ENCODE measurements around the gene PSD. TPM values are rescaled to one million over a fixed set of nuclear protein-coding genes. Genes with fewer than 3 reads are reported as not detected.

The PSD gene
- total and polyA plus RNA-seq, 5 experiments from 2014 or later = 4.9 to 13.3 (median 5.9) TPM

- H3K4me1 Mint-ChIP-seq = peaks cover 11 to 37% (median 37%) of the 10 kb centered on the region in 4 donors
- H3K36me3 Mint-ChIP-seq = peaks cover 0 to 37% (median 0%) of the 10 kb centered on the region in 3 donors
- H3K27ac Mint-ChIP-seq = peak overlapping the region in 6 of 10 donors; percentile 20 to 96 (median 64)
- no peaks in the 10 kb centered on the region for H3K9me3 Mint-ChIP-seq
- DNase-seq (no peak), ATAC-seq (no peak)
- peak overlapping the region in 2 of 10 donors; percentile 14 to 19 for H3K4me3 Mint-ChIP-seq
- POLR2A ChIA-PET = interaction anchor here (0.9 to 8.9 kb wide), 6 partner anchors 11 to 75 kb away, joined by 3 to 102 read pairs (median 38); partner anchors contain the start of genes C10orf95 and FBXL15
- H3K27me3 Mint-ChIP-seq = no peaks in the 10 kb centered on the region
Measured at GRCh38 chr10:102400598-102401341, 17.8 kb downstream of the PSD start.

GRCh38 chr10:102400076-102400475 is 18.5 kb downstream of the PSD start:
- Mint-ChIP-seq H3K9me3 (no peaks in the 10 kb centered on the region), H3K4me1 (peaks cover 11 to 40% (median 39%) of the 10 kb centered on the region in 4 donors), H3K27me3 (no peaks in the 10 kb centered on the region), H3K4me3 (peak overlapping the region in 5 of 10 donors; percentile 48 to 77 (median 67)), H3K36me3 (peaks cover 0 to 37% (median 0%) of the 10 kb centered on the region in 3 donors), H3K27ac (peak overlapping the region in 9 of 10 donors; percentile 32 to 99 (median 88))
- ATAC-seq = no peak
- no peak for DNase-seq
- POLR2A ChIA-PET = interaction anchor here (0.6 to 8.9 kb wide), 9 partner anchors 11 to 933 kb away, joined by 3 to 102 read pairs (median 11); partner anchors contain the start of genes C10orf95, CUEDC2 and FBXL15

- peak; percentile 57 to 61 for ATAC-seq
- Mint-ChIP-seq H3K27ac (peak overlapping the region; percentile 32 to 100 (median 91)), H3K27me3 (no peaks in the 10 kb centered on the region), H3K4me1 (peaks cover 12 to 44% (median 39%) of the 10 kb centered on the region in 4 donors), H3K9me3 (no peaks in the 10 kb centered on the region), H3K4me3 (peak overlapping the region; percentile 63 to 81 (median 74)), H3K36me3 (peaks cover 0 to 37% (median 0%) of the 10 kb centered on the region in 3 donors)
- peak; percentile 77 to 91 (median 88) for DNase-seq
- POLR2A ChIA-PET = interaction anchor here (0.5 to 8.9 kb wide), 16 partner anchors 8 to 933 kb away, joined by 3 to 102 read pairs (median 4); partner anchors contain the start of genes C10orf95, CUEDC2 and FBXL15
Measured at GRCh38 chr10:102399217-102400021, 19.2 kb downstream of the PSD start.

GRCh38 chr10:102398172-102399020 is 20.2 kb downstream of the PSD start:
- DNase-seq = no peak
- Mint-ChIP-seq H3K27me3 (no peaks in the 10 kb centered on the region), H3K4me1 (peaks cover 15 to 54% (median 43%) of the 10 kb centered on the region in 4 donors), H3K9me3 (no peaks in the 10 kb centered on the region), H3K36me3 (peaks cover 0 to 37% (median 0%) of the 10 kb centered on the region in 3 donors), H3K4me3 (peak overlapping the region; percentile 48 to 80 (median 74)), H3K27ac (peak overlapping the region; percentile 48 to 100 (median 90))
- POLR2A ChIA-PET = interaction anchor here (0.7 to 8.9 kb wide), 14 partner anchors 9 to 563 kb away, joined by 3 to 102 read pairs (median 6); partner anchors contain the start of genes C10orf95, CUEDC2 and FBXL15
- ATAC-seq = no peak

GRCh38 chr10:102397222-102398171 is 21.1 kb downstream of the PSD start:
- ATAC-seq (no peak), DNase-seq (no peak)
- peaks cover 0 to 37% (median 0%) of the 10 kb centered on the region in 3 donors for H3K36me3 Mint-ChIP-seq
- H3K27me3 Mint-ChIP-seq = no peaks in the 10 kb centered on the region
- H3K9me3 Mint-ChIP-seq = no peaks in the 10 kb centered on the region
- H3K4me3 Mint-ChIP-seq = peak overlapping the region in 9 of 10 donors; percentile 77 to 98 (median 95)
- peaks cover 15 to 59% (median 49%) of the 10 kb centered on the region in 4 donors for H3K4me1 Mint-ChIP-seq
- H3K27ac Mint-ChIP-seq = peak overlapping the region; percentile 81 to 100 (median 100)
- POLR2A ChIA-PET = interaction anchor here (0.7 to 8.9 kb wide), 9 partner anchors 10 to 85 kb away, joined by 3 to 102 read pairs (median 10); partner anchors contain the start of genes C10orf95, CUEDC2 and FBXL15

GRCh38 chr10:102396730-102397151 is 21.8 kb downstream of the PSD start:
- Mint-ChIP-seq H3K27me3 (no peaks in the 10 kb centered on the region), H3K36me3 (peaks cover 0 to 35% (median 0%) of the 10 kb centered on the region in 3 donors), H3K9me3 (no peaks in the 10 kb centered on the region), H3K27ac (peak overlapping the region; percentile 81 to 100 (median 100)), H3K4me3 (peak overlapping the region; percentile 93 to 98 (median 96)), H3K4me1 (peaks cover 15 to 59% (median 49%) of the 10 kb centered on the region in 4 donors)
- no peak for DNase-seq
- no peak for ATAC-seq
- POLR2A ChIA-PET = interaction anchor here (1.2 to 8.9 kb wide), 8 partner anchors 8 to 106 kb away, joined by 3 to 102 read pairs (median 8); partner anchors contain the start of genes ACTR1A, C10orf95 and FBXL15

- Mint-ChIP-seq H3K27me3 (no peaks in the 10 kb centered on the region), H3K9me3 (no peaks in the 10 kb centered on the region), H3K4me1 (peaks cover 15 to 59% (median 49%) of the 10 kb centered on the region in 4 donors), H3K36me3 (peaks cover 0 to 33% (median 0%) of the 10 kb centered on the region in 3 donors), H3K4me3 (peak overlapping the region; percentile 93 to 98 (median 96)), H3K27ac (peak overlapping the region; percentile 81 to 100 (median 100))
- no peak for DNase-seq
- POLR2A ChIA-PET = interaction anchor here (1.0 to 8.9 kb wide), 8 partner anchors 9 to 107 kb away, joined by 3 to 102 read pairs (median 8); partner anchors contain the start of genes ACTR1A, C10orf95 and FBXL15
- ATAC-seq = no peak
Measured at GRCh38 chr10:102396317-102396650, 22.3 kb downstream of the PSD start.

- POLR2A ChIA-PET = interaction anchor here (0.8 to 8.9 kb wide), 21 partner anchors 9 to 249 kb away, joined by 3 to 102 read pairs (median 8); partner anchors contain the start of genes ACTR1A, C10orf95, CUEDC2 and FBXL15
- DNase-seq (peak; percentile 82 to 95 (median 92)), ATAC-seq (peak; percentile 28 to 38)
- no peaks in the 10 kb centered on the region for H3K9me3 Mint-ChIP-seq
- peaks cover 0 to 31% (median 0%) of the 10 kb centered on the region in 3 donors for H3K36me3 Mint-ChIP-seq
- H3K4me3 Mint-ChIP-seq = peak within 1 kb of the TSS; percentile 93 to 98 (median 96)
- H3K27ac Mint-ChIP-seq = peak within 1 kb of the TSS; percentile 92 to 100 (median 100)
- H3K4me1 Mint-ChIP-seq = peaks cover 15 to 59% (median 49%) of the 10 kb centered on the region in 4 donors
- no peaks in the 10 kb centered on the region for H3K27me3 Mint-ChIP-seq
Measured at GRCh38 chr10:102395400-102396316, 22.9 kb downstream of the PSD start, which contains the start of gene NFKB2. Gene NFKB2, plus strand, starts transcription at chr10:102395705. Its CDS starts 255 bp downstream, at chr10:102395960.

GRCh38 chr10:102394801-102395399 is 23.7 kb downstream of the PSD start:
- Mint-ChIP-seq H3K4me3 (peak overlapping the region; percentile 93 to 98 (median 96)), H3K27ac (peak overlapping the region; percentile 92 to 100 (median 100)), H3K9me3 (no peaks in the 10 kb centered on the region), H3K36me3 (peaks cover 0 to 28% (median 0%) of the 10 kb centered on the region in 3 donors), H3K27me3 (no peaks in the 10 kb centered on the region), H3K4me1 (peaks cover 15 to 53% (median 46%) of the 10 kb centered on the region in 4 donors)
- peak in 5 of 10 donors; percentile 43 to 82 (median 58) for DNase-seq
- POLR2A ChIA-PET = interaction anchor here (0.6 to 8.9 kb wide), 19 partner anchors 10 to 250 kb away, joined by 3 to 102 read pairs (median 9); partner anchors contain the start of genes ACTR1A, C10orf95, CUEDC2 and FBXL15
- peak; percentile 1 for ATAC-seq

Data from naive thymus-derived CD8-positive, alpha-beta T cell (primary cell).